ENCODE measurements around the gene MYL9. TPM values are rescaled to one million over a fixed set of nuclear protein-coding genes. Genes with fewer than 3 reads are reported as not detected.

Gene MYL9
- total RNA-seq, 4 donors from 2014 or later = 7.3 to 59.4 (median 20.8) TPM

DNA sequence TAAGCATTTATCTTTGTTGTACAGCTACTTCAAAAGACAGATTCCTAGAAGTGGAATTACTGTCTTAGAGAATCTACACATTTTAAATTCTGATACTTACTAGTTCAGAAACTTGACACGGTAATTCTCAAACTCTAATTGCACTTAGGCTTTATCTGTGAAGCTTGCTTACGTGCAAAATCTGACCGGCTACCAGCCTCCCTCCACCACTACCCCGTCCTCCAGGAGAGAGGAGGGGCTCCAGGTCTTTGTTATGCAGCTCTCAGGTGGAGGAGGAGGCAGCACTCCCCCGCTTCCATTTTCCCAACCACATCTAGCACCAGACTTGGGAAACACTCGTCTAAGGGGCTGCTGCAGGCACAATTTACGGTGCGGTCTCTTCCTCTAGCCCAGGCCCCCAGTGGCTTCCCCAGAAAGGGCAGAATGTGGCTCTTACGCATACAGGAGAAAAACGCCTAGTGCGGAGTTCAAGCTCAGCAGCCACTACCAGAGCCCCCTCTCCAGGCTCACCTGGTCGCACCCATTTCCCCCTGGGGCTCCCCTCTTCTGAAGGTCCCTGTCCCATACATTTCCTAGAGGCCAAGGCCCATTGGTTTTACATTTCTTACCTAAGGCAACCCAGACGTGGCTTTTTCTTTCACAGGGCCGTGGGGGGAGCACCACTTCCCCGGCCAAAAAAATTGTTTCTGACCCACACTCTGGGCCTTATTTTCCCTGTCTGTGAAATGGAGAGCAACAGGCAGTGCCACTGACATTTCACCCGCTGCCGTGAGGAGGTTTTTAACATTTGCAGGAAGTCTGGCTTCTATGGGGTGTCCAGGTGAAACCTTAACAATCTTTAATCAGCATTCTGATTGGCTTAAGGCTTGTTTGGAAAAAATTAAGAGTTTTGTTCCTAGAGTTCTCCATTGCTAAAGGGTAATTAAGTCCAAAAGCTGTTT lies 30.5 kb downstream of the MYL9 start:
- Histone ChIP-seq H3K4me3 (no peak overlapping the region), H3K27ac (peak overlapping the region; percentile 69 to 83 (median 75)), H3K36me3 (no peaks in the 10 kb centered on the region), H3K9me3 (no peaks in the 10 kb centered on the region), H3K4me1 (peaks cover 7 to 18% of the 10 kb centered on the region in 2 donors), H3K27me3 (peaks cover 10 to 19% (median 16%) of the 10 kb centered on the region in 3 donors)
- ATAC-seq = no peak
- TF ChIP-seq, protein P1, sequence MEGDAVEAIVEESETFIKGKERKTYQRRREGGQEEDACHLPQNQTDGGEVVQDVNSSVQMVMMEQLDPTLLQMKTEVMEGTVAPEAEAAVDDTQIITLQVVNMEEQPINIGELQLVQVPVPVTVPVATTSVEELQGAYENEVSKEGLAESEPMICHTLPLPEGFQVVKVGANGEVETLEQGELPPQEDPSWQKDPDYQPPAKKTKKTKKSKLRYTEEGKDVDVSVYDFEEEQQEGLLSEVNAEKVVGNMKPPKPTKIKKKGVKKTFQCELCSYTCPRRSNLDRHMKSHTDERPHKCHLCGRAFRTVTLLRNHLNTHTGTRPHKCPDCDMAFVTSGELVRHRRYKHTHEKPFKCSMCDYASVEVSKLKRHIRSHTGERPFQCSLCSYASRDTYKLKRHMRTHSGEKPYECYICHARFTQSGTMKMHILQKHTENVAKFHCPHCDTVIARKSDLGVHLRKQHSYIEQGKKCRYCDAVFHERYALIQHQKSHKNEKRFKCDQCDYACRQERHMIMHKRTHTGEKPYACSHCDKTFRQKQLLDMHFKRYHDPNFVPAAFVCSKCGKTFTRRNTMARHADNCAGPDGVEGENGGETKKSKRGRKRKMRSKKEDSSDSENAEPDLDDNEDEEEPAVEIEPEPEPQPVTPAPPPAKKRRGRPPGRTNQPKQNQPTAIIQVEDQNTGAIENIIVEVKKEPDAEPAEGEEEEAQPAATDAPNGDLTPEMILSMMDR (IDR thresholded peaks at IDR 0.05 in 4 of 5, conservative IDR thresholded peaks at IDR 0.05 in 1 of 5) = no peak
- no peak for TF ChIP-seq POLR2A (IDR thresholded peaks at IDR 0.05)
- no peak for DNase-seq
- in situ Hi-C loops (cut with MboI; ENCODE audit: low sequenced_read_pairs in 4 of 4) = no loop called here
- intact Hi-C loops (cut with DNase I; ENCODE audit: low total_unique reads) = no loop called here

DNA sequence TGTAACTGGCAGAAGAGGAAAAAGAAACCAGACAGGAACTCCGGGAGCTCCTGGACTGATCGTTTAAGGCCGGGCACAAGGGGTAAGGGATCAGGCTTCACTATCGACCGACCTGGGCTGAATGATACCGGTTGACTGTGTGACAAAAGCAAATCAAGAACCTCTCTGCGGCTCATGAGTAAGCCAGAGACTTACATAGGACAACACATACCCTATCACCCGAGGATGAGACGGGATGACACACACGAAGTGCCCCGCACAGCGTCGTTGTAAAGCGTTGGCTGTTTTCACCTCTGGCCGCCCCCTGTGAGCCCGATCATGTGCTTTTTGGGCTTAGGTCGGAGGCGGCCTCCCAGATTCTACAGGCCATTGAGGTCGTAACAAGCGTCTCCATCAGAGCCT lies 31.4 kb downstream of the MYL9 start:
- Histone ChIP-seq H3K27me3 (peaks cover 10 to 19% (median 16%) of the 10 kb centered on the region in 3 donors), H3K4me3 (peak overlapping the region; percentile 68 to 89 (median 72)), H3K9me3 (no peaks in the 10 kb centered on the region), H3K27ac (peak overlapping the region; percentile 69 to 83 (median 75)), H3K4me1 (peaks cover 7 to 18% of the 10 kb centered on the region in 2 donors), H3K36me3 (no peaks in the 10 kb centered on the region)
- TF ChIP-seq, protein P1 (IDR thresholded peaks at IDR 0.05 in 4 of 5, conservative IDR thresholded peaks at IDR 0.05 in 1 of 5) = no peak
- TF ChIP-seq POLR2A (IDR thresholded peaks at IDR 0.05) = no peak
- ATAC-seq (no peak), DNase-seq (no peak)
- in situ Hi-C loops (cut with MboI; ENCODE audit: low sequenced_read_pairs in 4 of 4) (no loop called here), intact Hi-C loops (cut with DNase I; ENCODE audit: low total_unique reads) (no loop called here)

DNA sequence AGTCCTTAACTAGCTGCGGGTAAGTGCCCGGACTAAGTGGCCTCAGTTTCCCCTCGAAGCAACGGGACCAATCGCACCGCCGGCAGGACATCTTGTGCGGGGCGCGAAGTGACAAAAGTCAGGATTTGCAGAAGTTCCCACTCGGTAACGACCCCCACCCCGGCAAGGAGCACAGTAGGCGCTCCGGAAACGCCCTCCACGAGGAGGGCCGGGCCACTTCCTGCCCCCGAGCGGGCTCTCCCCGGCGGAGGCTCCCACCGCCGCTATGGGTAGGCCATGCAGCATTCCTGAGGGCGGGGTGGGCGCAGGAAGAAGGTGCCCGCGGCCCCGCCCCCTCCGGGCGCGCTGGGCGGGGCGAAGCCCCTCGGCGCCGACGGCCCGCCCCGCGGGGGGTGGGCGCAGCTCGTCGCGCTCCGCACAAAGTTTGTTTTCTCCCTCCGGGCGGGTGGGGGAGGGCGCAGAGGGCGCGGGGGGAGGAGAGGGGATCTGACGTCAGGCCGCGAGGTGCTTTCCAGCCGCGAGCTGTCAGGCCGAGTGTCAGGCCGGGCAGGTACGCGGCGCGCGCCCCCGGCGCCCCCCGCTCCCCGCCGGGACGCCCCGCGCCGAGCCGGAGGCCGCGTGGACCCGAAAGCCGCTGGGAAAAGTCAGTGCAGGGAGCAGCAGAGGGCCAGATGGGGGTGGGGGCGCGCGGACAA lies 31.9 kb downstream of the MYL9 start, which contains the start of gene TGIF2:
Gene TGIF2 (plus strand): TSS at position 495 of the 695 bp plus-strand sequence. CDS start 5,178 bp downstream, outside the sequence.
- Histone ChIP-seq H3K27me3 (peaks cover 10 to 19% (median 16%) of the 10 kb centered on the region in 3 donors), H3K4me1 (peaks cover 7 to 18% of the 10 kb centered on the region in 2 donors), H3K27ac (peak within 1 kb of the TSS; percentile 69 to 83 (median 75)), H3K36me3 (no peaks in the 10 kb centered on the region), H3K4me3 (peak within 1 kb of the TSS; percentile 68 to 89 (median 72)), H3K9me3 (no peaks in the 10 kb centered on the region)
- peak; percentile 61 to 67 for ATAC-seq
- peak; percentile 47 to 50 for DNase-seq
- intact Hi-C loops (cut with DNase I; ENCODE audit: low total_unique reads) = no loop called here
- in situ Hi-C loops (cut with MboI; ENCODE audit: low sequenced_read_pairs in 4 of 4) = no loop called here
- peak; percentile 32 to 59 for TF ChIP-seq POLR2A (IDR thresholded peaks at IDR 0.05)
- TF ChIP-seq, protein P1 (IDR thresholded peaks at IDR 0.05 in 4 of 5, conservative IDR thresholded peaks at IDR 0.05 in 1 of 5) = no peak

DNA sequence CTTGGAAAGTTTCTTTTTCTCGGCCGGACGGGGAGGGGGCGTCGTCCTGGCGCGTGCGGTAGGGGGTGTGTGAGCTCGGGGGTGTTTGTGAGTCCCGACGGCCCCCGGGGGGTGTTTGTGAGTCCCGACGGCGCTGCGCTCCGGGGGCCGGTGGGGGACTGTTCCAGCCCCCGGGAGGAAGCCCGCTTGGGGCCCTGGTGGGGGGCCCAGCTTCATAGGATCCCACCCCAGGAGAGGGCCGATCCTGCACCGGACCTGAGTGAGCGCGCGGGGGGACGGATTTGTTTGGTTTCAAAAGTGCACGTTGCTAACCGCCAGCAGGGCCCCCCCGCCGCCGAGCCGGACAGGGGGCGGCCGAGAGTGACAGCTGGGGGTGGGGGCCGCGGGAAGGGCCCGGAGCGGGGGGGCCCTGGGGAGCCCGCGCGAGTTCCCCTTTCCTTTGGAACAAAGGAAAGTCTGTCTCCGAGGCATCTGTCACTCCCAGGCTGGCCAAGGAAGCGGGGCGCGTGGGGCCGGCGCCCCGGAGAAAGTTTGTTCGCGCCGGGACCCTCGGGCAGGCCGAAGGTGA lies 32.6 kb downstream of the MYL9 start:
- H3K36me3 ChIP-seq = no peaks in the 10 kb centered on the region
- peak overlapping the region; percentile 68 to 89 (median 72) for H3K4me3 ChIP-seq
- H3K9me3 ChIP-seq = no peaks in the 10 kb centered on the region
- H3K4me1 ChIP-seq = peaks cover 7 to 18% of the 10 kb centered on the region in 2 donors
- intact Hi-C loops (cut with DNase I; ENCODE audit: low total_unique reads) = loop anchor here (2.0 kb wide), 1 partner anchor 31 kb away; the partner anchor contains the start of gene RAB5IF
- TF ChIP-seq, protein P1 (IDR thresholded peaks at IDR 0.05 in 4 of 5, conservative IDR thresholded peaks at IDR 0.05 in 1 of 5) = no peak
- TF ChIP-seq POLR2A (IDR thresholded peaks at IDR 0.05) = no peak
- no peak for DNase-seq
- ATAC-seq = peak in 1 of 2 donors; percentile 17
- H3K27me3 ChIP-seq = peaks cover 10 to 19% (median 16%) of the 10 kb centered on the region in 3 donors
- H3K27ac ChIP-seq = peak overlapping the region; percentile 69 to 83 (median 75)
- in situ Hi-C loops (cut with MboI; ENCODE audit: low sequenced_read_pairs in 4 of 4) = no loop called here
